H1 (cell line): ENCODE data around the gene ACTN4. TPM values are rescaled to one million over a fixed set of nuclear protein-coding genes. Genes with fewer than 3 reads are reported as not detected.

Experiments used
- CTCF ChIA-PET: fragments of 300-600 bp; sonication (Branson Sonifier 250); formaldehyde crosslinking; loops from one replicate; lab custom pipeline; 2021; ENCODE audit not compliant: partially characterized antibody; lab: Charles Lee
- POLR2A ChIA-PET: fragments of 300-600 bp; sonication (Branson Sonifier 250); formaldehyde crosslinking; loops from one replicate; lab custom pipeline; 2021; ENCODE audit warnings: inconsistent platforms; ENCODE audit not compliant: partially characterized antibody; lab: Charles Lee
- DNase-seq, 2 experiments: peaks; one replicate each; pipeline versions ENCODE4 v3.0.0 to v3.0.0-alpha.2; 2010 to 2022; ENCODE audit warnings: low spot score in 2 of 2, low read depth in 1 of 2, mixed read lengths in 1 of 2
- FAIRE-seq: peaks from 2 replicates; lab custom pipeline; 2011; peaks lifted over from hg19 to GRCh38; lab: Jason Lieb, UNC
- H2AFZ ChIP-seq: 2 replicates; pipeline ENCODE4 v1.8.1; 2012; ENCODE audit warnings: low read length, inconsistent platforms
- H2AK5ac ChIP-seq: 2 replicates; pipeline ENCODE4 v1.6.1; 2013; ENCODE audit warnings: low read depth, low read length
- H2BK120ac ChIP-seq: replicated peaks from 2 replicates; pipeline ENCODE3; 2013; ENCODE audit warnings: low read depth, low read length, inconsistent platforms
- H2BK12ac ChIP-seq: 2 replicates; pipeline ENCODE4 v1.6.1; 2013; ENCODE audit warnings: low read depth, low read length
- H2BK15ac ChIP-seq: 2 replicates; pipeline ENCODE4 v1.6.1; 2013; ENCODE audit warnings: low read length
- H2BK20ac ChIP-seq: 2 replicates; pipeline ENCODE4 v1.6.1; 2013; ENCODE audit warnings: low read length
- H2BK5ac ChIP-seq: 2 replicates; pipeline ENCODE4 v1.6.1; 2013; ENCODE audit warnings: low read depth, low read length
- H3K14ac ChIP-seq: 2 replicates; pipeline ENCODE4 v1.6.1; 2013; ENCODE audit warnings: inconsistent platforms; ENCODE audit not compliant: insufficient read length
- H3K18ac ChIP-seq: 2 replicates; pipeline ENCODE4 v1.6.1; 2013; ENCODE audit warnings: low read length; ENCODE audit errors: extremely low read depth
- H3K23ac ChIP-seq: 2 replicates; pipeline ENCODE4 v1.6.1; 2013; ENCODE audit warnings: inconsistent platforms; ENCODE audit not compliant: insufficient read length
- H3K23me2 ChIP-seq: 2 replicates; pipeline ENCODE4 v1.6.1; 2013; ENCODE audit warnings: low read depth, low read length
- H3K27ac ChIP-seq: 2 replicates; pipeline ENCODE4 v1.6.1; 2011; ENCODE audit warnings: low read depth, low read length, inconsistent platforms
- H3K27me3 ChIP-seq, 4 experiments: replicated peaks in 1 of 4; 1 replicate in 1 of 4; 2 replicates in 3 of 4; pipeline versions ENCODE4 v1.6.1 to v1.8.1; 2011 to 2013; ENCODE audit warnings: low read length in 3 of 4, mild to moderate bottlenecking in 3 of 4, inconsistent platforms in 2 of 4, mixed read lengths in 2 of 4, moderate library complexity in 1 of 4; ENCODE audit not compliant: control insufficient read depth in 3 of 4, insufficient read depth in 3 of 4; ENCODE audit errors: extremely low read depth in 1 of 4
- H3K36me3 ChIP-seq, 4 experiments: 2 replicates each; pipeline versions ENCODE4 v1.6.1 to v1.8.1; 2011 to 2013; ENCODE audit warnings: mild to moderate bottlenecking in 4 of 4, low read length in 3 of 4, moderate library complexity in 2 of 4, control low read depth in 1 of 4, inconsistent platforms in 1 of 4; ENCODE audit not compliant: insufficient read depth in 4 of 4, control insufficient read depth in 2 of 4
- H3K4ac ChIP-seq: replicated peaks from 2 replicates; pipeline ENCODE3; 2013; ENCODE audit warnings: low read length, low read depth, mixed read lengths, inconsistent platforms; ENCODE audit not compliant: insufficient read length
- H3K4me1 ChIP-seq, 4 experiments: replicated peaks in 1 of 4; 1 replicate in 1 of 4; 2 replicates in 3 of 4; pipeline versions ENCODE4 v1.6.1 to v1.8.1; 2011 to 2013; ENCODE audit warnings: low read length in 3 of 4, inconsistent platforms in 2 of 4, mixed read lengths in 1 of 4; ENCODE audit not compliant: insufficient read depth in 4 of 4, control insufficient read depth in 3 of 4
- H3K4me2 ChIP-seq, 2 experiments: 2 replicates each; pipeline versions ENCODE4 v1.6.1 to v1.8.1; 2011 to 2013; ENCODE audit warnings: low read depth in 2 of 2, low read length in 2 of 2, control low read depth in 1 of 2, inconsistent platforms in 1 of 2, mild to moderate bottlenecking in 1 of 2; ENCODE audit not compliant: insufficient read depth in 1 of 2
- H3K4me3 ChIP-seq, 4 experiments: fragments of 200-600, 300-600 bp in 1 of 4; sonication (generic), shearing (Covaris generic), sonication (Bioruptor Twin) in 1 of 4; 2 replicates each; pipeline versions ENCODE4 v1.5.1 to v1.8.1; 2011 to 2016; ENCODE audit warnings: low read length in 4 of 4, low read depth in 3 of 4, control low read depth in 2 of 4, inconsistent platforms in 2 of 4, mild to moderate bottlenecking in 2 of 4, mixed read lengths in 1 of 4, moderate library complexity in 1 of 4; ENCODE audit not compliant: insufficient read depth in 2 of 4; ENCODE audit errors: extremely low read depth in 1 of 4
- H3K56ac ChIP-seq: replicated peaks from 2 replicates; pipeline ENCODE3; 2013; ENCODE audit warnings: low read depth, mild to moderate bottlenecking, mixed read lengths, low read length, inconsistent platforms; ENCODE audit not compliant: insufficient read length
- H3K79me1 ChIP-seq: 2 replicates; pipeline ENCODE4 v1.6.1; 2013; ENCODE audit warnings: low read depth, low read length, control low read depth
- H3K79me2 ChIP-seq, 2 experiments: 2 replicates each; pipeline versions ENCODE4 v1.6.1 to v1.8.1; 2012 to 2013; ENCODE audit warnings: low read length in 2 of 2, mild to moderate bottlenecking in 2 of 2, inconsistent platforms in 1 of 2; ENCODE audit not compliant: insufficient read depth in 2 of 2, control insufficient read depth in 1 of 2
- H3K9ac ChIP-seq, 4 experiments: replicated peaks in 1 of 4; 1 replicate in 1 of 4; 2 replicates in 3 of 4; pipeline versions ENCODE4 v1.6.1 to v1.8.1; 2011 to 2013; ENCODE audit warnings: low read depth in 3 of 4, low read length in 3 of 4, control low read depth in 2 of 4, mild to moderate bottlenecking in 2 of 4, moderate library complexity in 2 of 4, inconsistent platforms in 1 of 4; ENCODE audit errors: extremely low read depth in 1 of 4
- H3K9me3 ChIP-seq, 2 experiments: 2 replicates each; pipeline versions ENCODE4 v1.6.1 to v1.8.1; 2012 to 2013; ENCODE audit warnings: mild to moderate bottlenecking in 2 of 2, moderate library complexity in 2 of 2, control low read depth in 1 of 2, inconsistent platforms in 1 of 2, low read depth in 1 of 2, low read length in 1 of 2, mixed read lengths in 1 of 2; ENCODE audit not compliant: insufficient read depth in 2 of 2
- H4K20me1 ChIP-seq, 2 experiments: replicated peaks in 1 of 2; 2 replicates each; pipeline versions ENCODE3 to v1.8.1; 2011 to 2013; ENCODE audit warnings: inconsistent platforms in 2 of 2, low read length in 2 of 2, mild to moderate bottlenecking in 1 of 2; ENCODE audit not compliant: insufficient read depth in 2 of 2, control insufficient read depth in 1 of 2
- H4K5ac ChIP-seq: 2 replicates; pipeline ENCODE4 v1.6.1; 2013; ENCODE audit warnings: low read length, low read depth, mixed read lengths, inconsistent platforms; ENCODE audit not compliant: insufficient read length
- H4K8ac ChIP-seq: 2 replicates; pipeline ENCODE4 v1.8.0; 2013; ENCODE audit warnings: mild to moderate bottlenecking, moderate library complexity, low read length, inconsistent platforms; ENCODE audit not compliant: insufficient read depth; ENCODE audit errors: extremely low read depth
- H4K91ac ChIP-seq: replicated peaks from 2 replicates; pipeline ENCODE3; 2013; ENCODE audit warnings: low read length, mixed read lengths, inconsistent platforms; ENCODE audit not compliant: insufficient read length
- ATF2 ChIP-seq: IDR thresholded peaks from 2 replicates; pipeline ENCODE4 v1.6.1; 2012; ENCODE audit warnings: low read length, inconsistent platforms
- CBX5 ChIP-seq: fragments of 300-800, 300-1000 bp; sonication (generic); IDR thresholded peaks from 2 replicates; pipeline ENCODE4 v1.7.1; 2016; ENCODE audit warnings: antibody characterized with exemption, low read length, low read depth
- HDAC2 ChIP-seq, 2 experiments: fragments of 300-600 bp in 1 of 2; sonication (generic) in 1 of 2; IDR thresholded peaks; 2 replicates each; pipeline ENCODE4 v1.6.1; 2011 to 2012; ENCODE audit warnings: low read depth in 2 of 2, low read length in 2 of 2, mild to moderate bottlenecking in 2 of 2, moderate library complexity in 2 of 2, borderline replicate concordance in 1 of 2, inconsistent platforms in 1 of 2
- HDAC6 ChIP-seq: IDR thresholded peaks from one replicate; pipeline ENCODE4 v1.7.1; 2012; ENCODE audit warnings: low read depth, mild to moderate bottlenecking, inconsistent platforms, low read length, moderate library complexity
- PHF8 ChIP-seq: fragments of 200-600 bp; sonication (generic); conservative IDR thresholded peaks from 2 replicates; pipeline ENCODE4 v1.7.1; 2012; ENCODE audit warnings: low read depth, mild to moderate bottlenecking, inconsistent platforms, low read length, moderate library complexity
- SUZ12 ChIP-seq: fragments of 200-600 bp; sonication (generic); IDR thresholded peaks from 2 replicates; pipeline ENCODE4 v1.6.1; 2012; ENCODE audit warnings: mild to moderate bottlenecking, inconsistent platforms, low read length, moderate library complexity, mixed read lengths
- WGBS, 2 experiments: shearing (Covaris generic) in 1 of 2; methylation state at CpG; one replicate each; pipeline versions ENCODE4 v1.1.6 to v1.1.7; 2013 to 2015; ENCODE audit warnings: low lambda C conversion rate in 2 of 2, mixed read lengths in 2 of 2, inconsistent platforms in 1 of 2, low coverage in 1 of 2, missing lambda C conversion rate in 1 of 2; ENCODE audit not compliant: insufficient replicate concordance in 2 of 2, insufficient coverage in 1 of 2, insufficient read length in 1 of 2; ENCODE audit errors: extremely low coverage in 1 of 2, missing lambda C conversion rate in 1 of 2; 5-methylcytosine and 5-hydroxymethylcytosine counted together
- polyA plus RNA-seq, 7 experiments: library from polyadenylated mRNA; depleted of rRNA in 3 of 7; stranded (reverse) in 5 of 7; unstranded in 2 of 7; fragments of >200 nt in 5 of 7; fragments of 200-250 nt in 2 of 7; gene quantifications; 1 replicate in 5 of 7; 2 replicates in 1 of 7; 4 replicates in 1 of 7; pipeline versions ENCODE4 v1.2.1 to v1.2.3, GENCODE V29; 2011 to 2013; ENCODE audit warnings: missing spikeins in 2 of 7, mixed read lengths in 2 of 7
- total RNA-seq: library from RNA; stranded (reverse); fragmentation: NEBNext Ultra II Directional; extraction: Animal tissue kit (Norgen Biotek cat#: 25700); gene quantifications from 2 replicates; pipeline ENCODE4 v1.2.1, GENCODE V29; 2021

ACTN4 gene
- total and polyA plus RNA-seq, 2 of the 8 experiments (the other 6 are each of a cell fraction or from before 2014, with no cell fraction given): 211 to 520 TPM

GRCh38 chr19:38740932-38741331, 93.5 kb downstream of the ACTN4 start:
- no peaks in the 10 kb centered on the region for H3K79me2 ChIP-seq
- no peak overlapping the region for H3K56ac ChIP-seq
- H4K20me1 ChIP-seq: no peaks in the 10 kb centered on the region
- no peak overlapping the region for H3K27ac ChIP-seq
- FAIRE-seq (no peak), DNase-seq (no peak)
- no peaks in the 10 kb centered on the region for H3K36me3 ChIP-seq
- H2AK5ac ChIP-seq: no peak overlapping the region
- H3K4me3 ChIP-seq: no peak overlapping the region
- H2BK20ac ChIP-seq: no peak overlapping the region
- H3K23me2 ChIP-seq: peaks cover 8% of the 10 kb centered on the region; the same call in 1 of the 2 replicates
- no peak overlapping the region for H3K18ac ChIP-seq
- ChIA-PET POLR2A (interaction anchor here (2.4 kb wide), 1 partner anchor 108 kb away, joined by 6 read pairs; no protein-coding TSS in a partner anchor), CTCF (interaction anchor here (0.7 to 3.4 kb wide), 3 partner anchors 29 to 178 kb away, joined by 3 to 14 read pairs (median 3); no protein-coding TSS in a partner anchor)
- no peak overlapping the region for H3K4me2 ChIP-seq
- H4K8ac ChIP-seq: no peak overlapping the region
- no peak overlapping the region for H2AFZ ChIP-seq
- TF ChIP-seq HDAC6 (no peak), CBX5 (no peak), HDAC2 (IDR thresholded peaks at IDR 0.05; ENCODE audit: borderline replicate concordance in 1 of 2, low read depth in 2 of 2, low read length in 2 of 2) (no peak), PHF8 (no peak), ATF2 (no peak), SUZ12 (no peak)
- H2BK5ac ChIP-seq: no peak overlapping the region
- no peak overlapping the region for H3K4ac ChIP-seq
- peaks cover 0 to 3% of the 10 kb centered on the region in 2 experiments; a peak in 1 of 4 replicates for H3K9me3 ChIP-seq
- H3K23ac ChIP-seq: no peak overlapping the region
- no peak overlapping the region for H3K9ac ChIP-seq
- no peak overlapping the region for H2BK12ac ChIP-seq
- H2BK120ac ChIP-seq: no peak overlapping the region
- H3K27me3 ChIP-seq: peaks cover 4 to 16% (median 13%) of the 10 kb centered on the region in 4 experiments
- 92% methylated on average over 2 of the region's 2 CpGs; no CpG with 5 or more reads in 1 of the 2 experiments for WGBS, 2 experiments
- peaks cover 0 to 5% (median 1%) of the 10 kb centered on the region in 4 experiments; a peak in 4 of 7 replicates for H3K4me1 ChIP-seq
- H4K91ac ChIP-seq: no peak overlapping the region
- no peaks in the 10 kb centered on the region for H3K79me1 ChIP-seq
- H4K5ac ChIP-seq: no peak overlapping the region
- no peak overlapping the region for H2BK15ac ChIP-seq
- H3K14ac ChIP-seq: no peak overlapping the region
